ENCODE measurements around the gene TFR2.

The TFR2 gene

DNA sequence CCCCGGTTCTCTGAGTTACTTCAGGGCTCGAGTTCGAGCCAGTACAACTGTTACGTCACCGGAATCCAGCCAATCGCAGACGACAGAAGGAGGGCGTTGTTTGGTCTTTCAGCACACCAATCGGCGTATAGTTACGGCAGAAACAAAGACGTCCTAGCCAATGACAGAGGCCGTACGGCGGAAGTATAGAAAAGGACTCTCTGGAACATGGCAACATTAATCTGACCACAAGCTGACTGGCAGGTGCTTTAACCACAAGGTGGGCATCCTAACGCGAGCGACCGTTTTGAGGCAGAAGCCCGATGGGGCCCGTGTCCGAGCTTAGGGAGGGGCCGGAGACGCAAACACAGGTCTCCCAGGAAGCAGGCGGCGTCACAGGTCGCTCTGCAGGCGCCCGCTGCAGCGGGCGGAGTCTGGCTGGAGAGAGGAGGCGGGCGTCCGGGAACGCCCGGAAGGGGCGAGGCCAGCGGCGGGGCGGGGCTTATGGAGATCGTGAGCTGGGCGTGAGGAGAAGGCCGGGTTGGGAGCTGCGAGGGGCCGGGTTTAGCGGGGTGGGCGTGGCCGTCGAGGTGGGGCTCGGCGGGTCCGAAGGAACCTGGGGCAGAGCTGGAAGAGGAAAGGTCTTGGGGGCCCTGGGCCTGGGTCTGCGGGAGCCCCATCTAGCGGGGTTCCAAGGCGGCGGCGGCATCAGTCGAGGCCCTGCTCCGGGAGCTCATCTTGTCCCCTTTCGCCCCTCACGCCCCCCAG, 29.2 kb downstream of the TFR2 start, which contains the start of gene MOSPD3:
Gene MOSPD3 (plus strand): TSS at position 558 of the 747 bp plus-strand sequence. CDS start 252 bp downstream, outside the sequence.
- DNase-seq, result peak; percentile 88

DNA sequence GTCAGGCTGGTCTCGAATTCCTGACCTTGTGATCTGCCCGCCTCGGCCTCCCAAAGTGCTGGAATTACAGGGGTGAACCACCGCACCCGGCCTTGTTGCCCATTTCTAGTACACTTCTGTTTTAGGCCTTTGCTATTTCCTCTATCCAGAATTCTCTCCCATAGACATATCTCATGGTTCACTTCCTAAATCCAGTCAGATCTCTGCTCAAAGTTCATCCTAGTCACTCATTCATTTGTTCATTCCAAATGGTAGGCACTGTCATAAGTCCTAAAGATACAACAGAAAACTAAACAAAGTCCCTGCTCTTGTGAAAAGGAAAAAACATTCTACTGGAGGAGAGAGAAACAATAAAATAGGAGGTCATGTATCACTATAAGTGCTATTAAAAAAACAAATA, 31.4 kb downstream of the TFR2 start:
- no peak for DNase-seq

DNA sequence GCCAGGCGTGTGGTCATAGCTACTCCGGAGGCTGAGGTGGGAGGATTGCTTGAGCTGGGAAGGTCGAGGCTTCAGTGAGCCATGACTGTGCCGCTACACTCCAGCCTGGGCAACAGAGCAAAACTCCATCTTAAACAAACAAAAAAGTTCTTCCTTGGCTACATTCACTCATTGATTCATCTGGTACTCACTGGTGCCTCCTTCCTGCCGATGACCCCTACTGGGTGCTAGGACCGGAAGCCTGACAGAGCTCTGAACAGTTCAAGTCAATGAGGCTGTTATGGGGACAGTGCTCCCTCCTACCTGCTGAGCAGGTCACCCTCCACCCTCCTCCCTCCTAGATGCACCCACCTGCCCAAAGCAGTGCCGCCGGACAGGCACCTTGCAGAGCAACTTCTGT, 34.2 kb downstream of the TFR2 start:
- no peak for DNase-seq

DNA sequence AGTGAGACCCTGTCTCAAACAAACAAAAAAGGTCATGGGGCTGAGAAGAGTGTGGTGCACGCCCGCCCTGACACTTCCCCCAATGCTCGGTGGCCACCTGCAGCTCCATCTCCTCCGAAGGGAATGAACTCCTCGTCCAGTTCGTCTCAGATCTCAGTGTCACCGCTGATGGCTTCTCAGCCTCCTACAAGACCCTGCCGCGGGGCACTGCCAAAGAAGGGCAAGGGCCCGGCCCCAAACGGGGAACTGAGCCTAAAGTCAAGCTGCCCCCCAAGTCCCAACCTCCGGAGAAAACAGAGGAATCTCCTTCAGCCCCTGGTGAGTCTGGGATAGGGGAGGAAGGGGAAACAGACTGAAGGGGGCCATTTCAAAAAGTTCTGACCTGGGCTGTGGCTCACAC, 35.0 kb downstream of the TFR2 start:
- no peak for DNase-seq

DNA sequence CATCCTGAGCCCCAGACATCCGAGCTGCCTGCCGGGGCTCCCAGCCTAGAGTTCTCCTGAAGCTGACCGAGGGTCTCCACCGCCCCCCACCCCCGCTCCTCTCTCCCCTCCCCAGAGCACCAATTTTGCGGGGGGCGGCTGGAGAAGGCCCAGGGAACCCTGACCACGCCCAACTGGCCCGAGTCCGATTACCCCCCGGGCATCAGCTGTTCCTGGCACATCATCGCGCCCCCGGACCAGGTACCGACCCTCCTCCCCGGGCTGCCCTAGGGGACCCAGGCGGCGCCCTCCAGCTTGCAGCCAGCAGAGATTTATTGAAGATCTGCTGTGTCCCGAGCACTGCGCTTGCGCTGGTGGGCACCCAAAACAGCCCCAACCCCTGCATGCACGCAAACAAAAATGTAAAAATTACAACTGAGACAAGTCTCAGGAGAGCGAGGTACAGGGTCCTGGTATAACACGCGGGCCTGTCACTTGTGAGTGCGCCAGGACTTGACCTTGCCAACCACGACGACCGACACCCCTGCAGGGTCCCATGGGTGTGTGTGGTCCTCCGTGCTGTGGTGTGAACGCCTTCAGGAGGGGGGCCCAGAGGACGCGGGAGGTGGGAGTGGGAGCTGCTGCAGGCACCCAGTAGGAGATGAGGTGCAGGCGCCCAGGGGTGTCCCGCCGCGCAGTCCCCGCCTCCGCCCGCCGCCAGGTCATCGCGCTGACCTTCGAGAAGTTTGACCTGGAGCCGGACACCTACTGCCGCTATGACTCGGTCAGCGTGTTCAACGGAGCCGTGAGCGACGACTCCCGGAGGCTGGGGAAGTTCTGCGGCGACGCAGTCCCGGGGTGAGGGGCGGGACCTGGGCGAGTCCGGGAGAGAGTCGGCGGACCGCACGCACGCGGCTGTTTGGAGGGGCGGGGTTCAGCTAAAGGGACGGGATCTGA, 36.1 kb downstream of the TFR2 start:
- DNase-seq, result no peak

DNA sequence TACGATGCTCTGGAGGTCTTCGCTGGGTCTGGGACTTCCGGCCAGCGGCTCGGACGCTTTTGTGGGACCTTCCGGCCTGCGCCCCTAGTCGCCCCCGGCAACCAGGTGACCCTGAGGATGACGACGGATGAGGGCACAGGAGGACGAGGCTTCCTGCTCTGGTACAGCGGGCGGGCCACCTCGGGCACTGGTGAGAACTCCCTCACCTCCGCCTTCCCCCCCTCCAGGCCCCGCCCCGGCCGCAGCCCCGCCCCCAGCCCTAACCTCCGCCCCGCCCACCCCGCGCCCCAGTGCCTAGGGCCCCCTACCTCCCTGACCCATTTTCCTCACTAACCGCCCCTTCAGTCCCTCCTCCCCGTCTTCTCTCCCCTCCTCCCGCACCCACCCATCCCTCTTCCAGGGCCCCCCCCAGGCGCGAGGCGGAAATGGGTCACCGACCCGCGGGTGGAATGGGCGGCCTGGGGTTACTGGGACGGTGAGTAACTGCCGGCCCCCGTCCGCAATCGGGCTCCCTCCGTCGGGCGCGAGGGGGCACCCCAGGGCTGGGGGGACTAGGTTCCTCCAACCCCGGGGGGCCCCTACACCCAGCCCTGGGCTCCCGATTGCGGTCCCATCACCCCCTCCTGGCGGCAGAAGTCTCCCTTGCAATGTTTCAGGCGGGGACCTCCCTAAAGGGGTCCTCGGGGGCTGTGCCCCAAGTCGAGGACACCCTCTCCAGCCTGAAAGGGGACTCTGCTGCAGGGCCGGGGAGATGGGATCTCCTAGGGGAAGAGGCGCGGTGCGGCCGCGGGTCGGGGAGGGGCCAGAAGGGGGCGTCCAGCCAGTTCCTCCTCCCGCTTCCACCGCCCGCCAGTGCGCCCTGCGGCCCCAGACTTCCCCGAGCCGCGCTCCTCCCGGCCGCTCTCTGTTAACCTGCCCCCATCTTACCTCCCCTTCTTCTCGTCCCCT, 37.0 kb downstream of the TFR2 start:
- DNase-seq, result peak; percentile 44

DNA sequence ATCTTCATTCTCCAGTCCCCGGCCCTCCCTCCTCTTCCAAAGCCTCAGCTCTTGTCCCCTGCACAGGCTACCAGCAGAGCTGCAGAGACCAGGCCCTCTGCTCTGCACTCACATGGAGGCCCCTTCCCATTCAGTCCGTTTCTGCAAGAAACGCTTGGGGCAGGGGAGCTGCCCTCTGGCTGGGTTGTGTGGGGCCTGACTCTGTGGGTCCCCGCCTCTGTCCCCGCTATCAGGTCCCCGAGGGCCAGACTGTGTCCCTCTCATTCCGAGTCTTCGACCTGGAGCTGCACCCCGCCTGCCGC, 37.7 kb downstream of the TFR2 start:
- DNase-seq, result no peak

DNA sequence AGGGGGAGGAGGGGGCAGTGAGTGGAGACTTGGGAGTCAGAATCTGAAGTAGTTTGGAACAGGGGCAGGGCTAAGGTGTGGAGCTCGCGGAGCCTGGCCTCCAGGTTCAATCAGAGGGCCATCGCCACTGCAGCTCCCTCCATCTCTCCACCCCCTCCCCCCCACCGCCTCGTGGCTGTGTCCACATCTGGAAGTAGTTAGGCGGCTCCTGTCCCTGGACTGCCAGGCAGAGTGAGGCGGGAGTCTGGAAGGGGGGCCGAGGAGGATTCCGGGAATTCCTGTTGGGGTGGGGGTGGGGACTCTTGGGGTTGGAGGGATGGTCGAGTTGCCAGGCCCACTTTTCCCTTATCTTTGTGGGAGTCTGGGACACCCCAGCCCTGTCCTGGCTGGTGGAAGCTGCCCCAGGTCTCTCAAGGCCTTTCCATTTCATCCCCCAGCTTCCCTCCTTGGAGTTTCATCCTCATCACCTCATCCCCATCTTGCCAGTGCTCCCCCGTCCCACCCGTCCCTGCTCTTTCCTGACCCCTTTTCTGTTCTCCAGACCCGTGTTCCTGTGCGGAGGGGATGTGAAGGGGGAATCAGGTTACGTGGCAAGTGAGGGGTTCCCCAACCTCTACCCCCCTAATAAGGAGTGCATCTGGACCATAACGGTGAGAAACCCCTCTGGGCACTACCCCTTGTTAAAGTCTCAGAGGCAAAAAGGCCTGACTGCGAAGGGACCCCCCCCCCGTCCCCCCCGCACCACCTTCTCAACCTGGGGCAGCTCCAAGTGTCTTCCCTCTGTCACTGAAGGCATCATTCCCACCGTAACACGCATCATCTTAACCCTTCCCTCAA, 38.2 kb downstream of the TFR2 start:
- no peak for DNase-seq

DNA sequence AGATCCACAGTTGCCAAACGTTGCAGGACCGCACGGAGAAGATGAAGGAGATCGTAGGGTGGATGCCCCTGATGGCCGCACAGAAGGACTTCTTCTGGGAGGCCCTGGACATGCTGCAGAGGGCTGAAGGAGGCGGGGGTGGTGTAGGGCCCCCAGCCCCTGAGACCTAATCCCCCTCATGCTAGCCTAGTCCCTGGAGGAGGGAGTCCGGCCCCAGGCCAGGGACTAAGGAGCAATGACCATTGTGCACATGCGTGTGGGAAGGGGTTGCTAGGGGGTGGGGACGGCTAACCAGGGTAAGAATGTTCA, 40.7 kb downstream of the TFR2 start:
- DNase-seq, result no peak

DNA sequence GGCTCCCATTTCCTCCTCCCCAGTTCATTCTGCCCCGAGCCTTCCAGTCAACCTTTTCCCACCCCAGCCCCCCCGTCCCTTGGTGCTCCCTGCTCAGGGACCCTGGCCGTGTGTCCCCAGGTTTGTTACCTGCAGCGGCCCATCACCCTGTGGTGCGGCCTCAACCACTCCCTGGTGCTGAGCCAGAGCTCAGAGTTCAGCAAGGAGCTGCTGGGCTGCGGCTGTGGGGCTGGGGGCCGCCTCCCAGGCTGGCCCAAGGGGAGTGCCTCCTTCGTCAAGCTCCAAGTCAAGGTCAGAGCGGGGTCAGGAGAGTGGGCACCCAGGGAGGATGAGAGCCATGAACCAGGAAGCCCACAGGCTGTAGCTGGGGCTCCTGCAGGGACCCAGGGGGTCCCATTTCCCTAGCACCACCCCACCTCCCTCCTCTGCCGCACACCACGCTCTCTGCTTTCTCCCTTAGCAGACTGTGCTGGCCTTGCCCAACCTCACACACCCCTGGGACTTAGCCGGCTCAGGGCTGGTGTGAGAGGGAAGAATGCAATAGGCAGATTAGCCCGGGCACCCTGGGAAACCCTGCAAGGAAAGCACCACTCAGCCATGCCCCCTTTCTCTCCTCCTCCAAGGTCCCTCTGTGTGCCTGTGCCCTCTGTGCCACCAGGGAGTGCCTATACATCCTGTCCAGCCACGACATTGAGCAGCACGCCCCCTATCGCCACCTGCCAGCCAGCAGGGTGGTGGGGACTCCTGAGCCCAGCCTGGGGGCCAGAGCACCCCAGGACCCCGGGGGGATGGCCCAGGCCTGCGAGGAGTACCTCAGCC, 41.2 kb downstream of the TFR2 start:
- DNase-seq, result no peak

DNA sequence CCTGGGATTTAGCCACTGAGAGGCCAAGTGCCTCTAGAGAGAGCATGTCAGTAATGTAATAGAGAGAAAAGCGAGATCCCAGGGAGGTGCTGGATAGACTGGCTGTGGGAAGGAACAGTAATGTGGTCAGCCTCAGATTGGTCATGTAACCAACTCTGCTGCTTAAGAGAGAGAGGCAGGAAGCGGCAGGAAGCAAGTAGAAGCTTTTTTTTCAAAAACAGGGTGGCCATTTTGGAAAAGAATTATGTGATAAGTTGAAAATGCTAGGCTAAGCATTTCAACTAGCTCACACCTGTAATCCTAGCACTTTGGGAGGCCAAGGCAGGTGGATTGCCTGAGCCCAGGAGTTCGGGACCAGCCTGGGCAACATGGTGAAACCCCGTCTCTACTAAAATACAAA, 42.9 kb downstream of the TFR2 start:
- no peak for DNase-seq

DNA sequence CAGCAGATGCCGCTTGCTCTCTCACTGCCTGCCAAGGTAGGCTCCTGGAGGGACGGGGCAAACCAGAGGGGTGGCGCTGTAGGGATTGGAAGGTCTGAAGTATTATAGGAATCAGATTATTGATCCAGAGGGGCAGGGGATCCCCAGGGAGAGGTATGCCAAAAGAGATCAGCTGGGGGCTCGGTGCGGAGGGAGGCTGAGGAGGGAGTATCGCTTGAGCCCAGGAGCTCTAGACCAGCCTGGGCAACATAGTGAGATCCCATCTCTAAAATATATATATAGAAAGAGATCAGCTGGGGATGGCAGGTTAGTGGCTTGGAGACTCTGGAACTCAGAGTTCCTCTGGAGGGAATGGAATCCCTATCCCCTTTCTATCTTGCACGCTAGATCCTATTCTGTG, 46.2 kb downstream of the TFR2 start:
- DNase-seq, result no peak

DNA sequence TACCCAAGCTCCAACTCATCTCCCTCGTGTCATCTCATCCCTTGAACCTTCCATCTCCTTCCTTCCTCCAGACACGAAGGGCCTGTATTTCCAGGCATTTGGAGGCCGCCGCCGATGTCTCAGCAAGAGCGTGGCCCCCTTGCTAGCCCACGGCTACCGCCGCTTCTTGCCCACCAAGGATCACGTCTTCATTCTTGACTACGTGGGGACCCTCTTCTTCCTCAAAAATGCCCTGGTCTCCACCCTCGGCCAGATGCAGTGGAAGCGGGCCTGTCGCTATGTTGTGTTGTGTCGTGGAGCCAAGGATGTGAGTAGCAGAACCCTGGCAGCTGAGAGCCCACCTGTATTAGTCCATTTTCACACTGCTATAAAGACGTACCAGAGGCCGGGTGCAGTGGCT, 49.8 kb downstream of the TFR2 start:
- DNase-seq, result no peak

DNA sequence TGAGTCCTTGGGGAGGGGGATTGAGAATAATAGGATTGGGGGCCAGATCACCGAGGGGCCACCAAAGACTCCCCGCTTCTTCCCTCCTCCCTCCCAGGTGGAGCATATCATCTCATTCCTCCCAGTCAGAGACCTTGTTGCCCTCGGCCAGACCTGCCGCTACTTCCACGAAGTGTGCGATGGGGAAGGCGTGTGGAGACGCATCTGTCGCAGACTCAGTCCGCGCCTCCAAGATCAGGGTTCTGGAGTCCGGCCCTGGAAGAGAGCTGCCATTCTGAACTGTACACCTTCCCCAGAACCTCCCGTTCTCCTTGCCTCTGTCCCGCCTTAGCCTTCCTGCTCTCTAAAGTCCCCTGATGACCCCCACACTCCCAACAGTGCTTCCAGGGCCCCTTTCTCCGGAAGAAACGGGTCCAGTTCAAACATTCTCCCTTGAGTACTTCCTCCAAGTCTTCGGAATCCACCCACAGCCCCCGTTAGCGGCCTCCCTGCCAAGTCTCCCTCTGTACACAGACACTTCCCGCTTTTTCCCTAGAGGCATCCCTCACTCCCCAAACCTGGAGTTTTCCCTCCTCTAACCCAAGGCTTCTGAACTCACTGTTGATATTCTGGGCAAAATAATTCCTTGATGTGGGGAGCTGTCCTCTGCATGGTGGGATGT, 51.1 kb downstream of the TFR2 start:
- DNase-seq, result no peak

DNA sequence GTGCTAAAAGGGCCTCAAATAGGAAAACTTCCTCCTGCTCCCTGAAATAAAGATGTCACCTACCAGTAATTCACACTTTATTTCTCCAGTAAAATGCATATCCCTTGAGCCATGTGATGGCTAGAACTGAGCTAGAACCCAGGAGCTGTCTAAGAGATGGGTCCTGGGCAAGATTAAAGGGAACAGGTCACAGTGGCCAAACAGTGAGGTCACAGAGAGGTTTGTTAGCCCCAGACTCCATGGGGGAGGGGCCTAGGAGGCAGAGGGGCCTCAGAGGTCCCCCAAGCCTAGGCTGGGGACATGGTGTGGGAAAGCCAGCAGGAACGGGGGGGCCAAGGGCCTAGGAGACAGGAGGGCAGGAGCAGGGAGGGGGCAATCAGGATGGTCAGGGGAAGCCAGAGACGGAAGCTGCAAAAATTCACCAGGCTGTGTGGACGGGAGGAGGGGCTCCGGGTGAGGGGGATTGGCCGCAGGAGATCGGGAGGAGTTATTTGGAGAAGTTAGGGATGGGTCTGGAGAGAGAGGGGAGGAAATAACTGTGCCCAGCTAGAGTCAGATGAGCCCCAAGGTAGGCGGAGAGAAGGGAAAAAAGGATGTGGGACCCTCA, 51.9 kb downstream of the TFR2 start:
- DNase-seq, result no peak

DNA sequence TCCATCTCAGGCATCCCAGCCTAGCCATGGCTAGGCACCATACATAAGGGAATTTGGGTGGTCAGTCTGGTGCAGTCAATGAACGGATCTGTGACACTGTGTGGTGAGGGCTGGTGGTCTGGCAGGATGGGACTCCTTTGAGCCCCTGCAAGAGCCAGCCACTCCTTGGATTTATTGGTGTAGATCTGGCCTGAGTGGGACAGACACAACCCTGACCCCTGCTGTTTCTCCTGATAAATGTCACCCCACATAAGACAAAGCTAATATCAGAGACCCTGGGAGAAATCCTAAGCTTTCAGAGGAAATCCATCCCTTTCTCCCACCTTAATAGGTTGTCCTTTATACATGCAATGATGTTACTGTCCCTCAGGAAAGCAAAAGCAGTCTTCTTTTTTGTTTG, 52.9 kb downstream of the TFR2 start:
- DNase-seq, result no peak

DNA sequence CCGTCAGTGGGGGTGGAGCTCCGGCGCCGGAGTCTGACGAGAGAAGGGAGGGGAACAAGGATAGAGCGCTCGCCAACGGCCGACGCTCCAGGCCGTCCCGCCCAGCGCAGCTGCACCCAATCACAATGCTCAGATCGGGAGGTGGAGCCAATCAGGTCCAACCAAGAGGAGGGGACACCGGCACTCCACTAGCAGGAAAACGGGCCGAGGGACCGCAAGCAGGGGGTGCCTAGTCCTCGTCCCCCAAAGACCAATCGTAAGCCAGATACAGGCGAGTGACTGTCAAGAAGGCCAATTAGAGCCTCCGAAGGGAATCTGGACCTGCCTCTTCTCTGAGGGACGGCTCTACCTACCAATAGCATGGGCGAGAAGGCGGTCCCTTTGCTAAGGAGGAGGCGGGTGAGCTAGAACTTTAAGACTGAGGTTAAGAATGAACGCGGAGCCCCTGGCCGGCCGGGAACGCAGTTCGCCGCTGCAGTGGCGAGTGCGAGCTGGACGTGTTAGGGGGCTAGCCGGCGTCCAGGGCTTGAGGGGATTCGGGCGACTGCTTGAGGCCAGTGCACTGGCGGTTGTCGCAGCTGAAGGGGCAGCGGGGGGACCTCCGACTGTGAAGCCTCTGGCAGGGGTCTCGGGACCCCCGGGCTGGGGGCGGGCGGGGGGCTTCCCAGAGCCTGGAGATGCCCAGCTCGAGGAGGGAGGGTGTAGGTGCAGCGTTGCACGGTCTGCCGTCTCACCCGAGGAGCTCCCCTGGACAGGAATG, 54.9 kb downstream of the TFR2 start, which contains the start of gene FBXO24:
Gene FBXO24 (plus strand): TSS at position 63 of the 760 bp plus-strand sequence. CDS start 298 bp downstream, at position 361.
- DNase-seq, result peak; percentile 96

DNA sequence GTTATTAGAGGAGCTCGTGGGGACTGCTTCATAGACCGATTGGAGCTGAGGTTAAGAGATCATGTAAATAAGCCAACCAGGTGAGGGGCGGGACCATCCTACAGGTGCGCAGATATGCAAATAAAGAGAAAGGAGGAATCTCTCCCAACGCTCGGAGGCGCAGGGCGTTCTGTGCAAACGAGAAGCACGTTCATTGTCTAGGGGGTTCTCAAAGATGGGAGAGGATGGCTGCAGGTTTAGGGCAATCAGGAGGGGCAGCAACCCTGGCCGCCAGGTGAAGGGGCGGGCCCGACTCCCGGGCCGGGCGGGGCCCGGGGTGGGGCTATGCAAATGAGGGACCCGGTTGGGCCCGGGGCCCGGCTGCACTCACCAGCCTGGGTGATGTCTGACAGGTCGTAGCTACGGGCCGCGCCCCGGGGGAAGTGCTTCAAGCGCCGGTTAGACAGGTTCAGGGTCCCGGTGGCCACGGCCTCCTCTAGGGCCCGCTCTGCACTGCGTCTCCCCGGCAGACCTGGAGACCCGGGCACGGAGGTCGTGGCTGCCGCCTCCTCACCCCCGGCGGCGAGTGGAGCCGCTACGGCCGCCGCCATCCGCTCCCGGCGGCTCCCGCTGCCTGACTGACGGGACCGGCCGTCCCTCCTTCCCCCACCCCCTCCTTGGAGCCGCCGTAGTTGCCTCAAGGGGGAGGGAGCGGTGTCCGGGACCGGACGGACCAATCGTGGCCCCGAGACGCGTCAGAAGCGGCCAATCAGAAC, 55.7 kb downstream of the TFR2 start, which contains the start of gene LRCH4:
Gene LRCH4 (minus strand): TSS at position 619 of the 755 bp plus-strand sequence. CDS start 29 bp downstream, at position 590.
- no peak for DNase-seq
